Measurements from ENCODE around the gene SPATC1L.
A peak's percentile ranks its signal among the peaks of the same experiment; 100 is the strongest.

The SPATC1L gene

GRCh38 chr21:46154955-46155513 lies 29.2 kb downstream of the SPATC1L start:
- no peak for TF ChIP-seq CTCF (IDR thresholded peaks at IDR 0.05; ENCODE audit: low read depth, low read length)
- H3K4me3 ChIP-seq (ENCODE audit: low read depth, low read length): no peak overlapping the region

GRCh38 chr21:46154155-46154954 lies 29.9 kb downstream of the SPATC1L start:
- TF ChIP-seq CTCF (IDR thresholded peaks at IDR 0.05; ENCODE audit: low read depth, low read length): no peak
- H3K4me3 ChIP-seq (ENCODE audit: low read depth, low read length): no peak overlapping the region

DNA sequence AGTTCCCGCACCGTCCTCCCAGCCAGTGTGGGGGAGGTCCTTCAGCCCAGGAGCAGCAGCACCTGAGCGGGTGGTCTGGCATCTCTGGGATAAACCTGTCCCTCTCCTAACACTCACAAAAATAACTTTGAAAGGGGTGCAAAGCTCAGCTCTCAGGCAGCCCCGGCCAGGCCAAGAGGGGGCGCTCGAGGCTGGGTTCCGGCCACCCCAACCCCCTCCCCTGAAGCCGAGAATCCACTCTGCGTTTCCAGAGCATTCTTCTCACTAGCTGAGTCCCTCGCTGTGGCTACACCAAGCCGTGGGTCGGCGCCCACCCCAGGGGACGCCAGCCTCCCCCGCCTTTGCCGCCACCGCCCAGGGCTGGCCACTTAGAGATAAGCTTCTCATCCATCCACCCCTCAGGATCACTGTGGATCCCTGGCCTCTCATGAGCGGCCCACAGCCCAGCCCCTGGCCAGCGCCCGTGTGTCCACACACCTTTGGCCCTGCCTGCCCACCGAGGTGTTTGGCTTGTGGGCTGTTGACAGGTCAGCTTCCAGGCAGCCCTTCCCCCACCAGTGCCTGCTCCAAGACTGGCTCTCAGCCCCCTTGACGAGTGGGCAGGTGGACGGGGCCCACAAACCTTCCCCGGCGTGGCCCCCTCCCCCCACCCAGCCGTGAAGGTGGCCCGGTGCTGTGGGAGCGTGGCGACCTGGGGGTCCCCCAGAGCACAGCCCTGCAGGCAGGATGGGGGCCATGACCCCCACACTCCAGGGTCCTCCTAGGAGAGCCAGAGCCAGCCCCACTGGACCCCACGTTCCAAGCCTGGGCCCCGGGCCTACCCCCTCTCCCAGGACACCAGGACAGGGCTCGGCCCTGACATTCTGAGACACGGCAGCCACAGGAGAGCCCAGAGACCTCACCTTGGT lies 30.8 kb downstream of the SPATC1L start:
- peak; percentile 75 for TF ChIP-seq CTCF (IDR thresholded peaks at IDR 0.05; ENCODE audit: low read depth, low read length)
- no peak overlapping the region for H3K4me3 ChIP-seq (ENCODE audit: low read depth, low read length)

GRCh38 chr21:46152927-46153246 lies 31.4 kb downstream of the SPATC1L start:
- H3K4me3 ChIP-seq (ENCODE audit: low read depth, low read length): no peak overlapping the region
- TF ChIP-seq CTCF (IDR thresholded peaks at IDR 0.05; ENCODE audit: low read depth, low read length): no peak

DNA sequence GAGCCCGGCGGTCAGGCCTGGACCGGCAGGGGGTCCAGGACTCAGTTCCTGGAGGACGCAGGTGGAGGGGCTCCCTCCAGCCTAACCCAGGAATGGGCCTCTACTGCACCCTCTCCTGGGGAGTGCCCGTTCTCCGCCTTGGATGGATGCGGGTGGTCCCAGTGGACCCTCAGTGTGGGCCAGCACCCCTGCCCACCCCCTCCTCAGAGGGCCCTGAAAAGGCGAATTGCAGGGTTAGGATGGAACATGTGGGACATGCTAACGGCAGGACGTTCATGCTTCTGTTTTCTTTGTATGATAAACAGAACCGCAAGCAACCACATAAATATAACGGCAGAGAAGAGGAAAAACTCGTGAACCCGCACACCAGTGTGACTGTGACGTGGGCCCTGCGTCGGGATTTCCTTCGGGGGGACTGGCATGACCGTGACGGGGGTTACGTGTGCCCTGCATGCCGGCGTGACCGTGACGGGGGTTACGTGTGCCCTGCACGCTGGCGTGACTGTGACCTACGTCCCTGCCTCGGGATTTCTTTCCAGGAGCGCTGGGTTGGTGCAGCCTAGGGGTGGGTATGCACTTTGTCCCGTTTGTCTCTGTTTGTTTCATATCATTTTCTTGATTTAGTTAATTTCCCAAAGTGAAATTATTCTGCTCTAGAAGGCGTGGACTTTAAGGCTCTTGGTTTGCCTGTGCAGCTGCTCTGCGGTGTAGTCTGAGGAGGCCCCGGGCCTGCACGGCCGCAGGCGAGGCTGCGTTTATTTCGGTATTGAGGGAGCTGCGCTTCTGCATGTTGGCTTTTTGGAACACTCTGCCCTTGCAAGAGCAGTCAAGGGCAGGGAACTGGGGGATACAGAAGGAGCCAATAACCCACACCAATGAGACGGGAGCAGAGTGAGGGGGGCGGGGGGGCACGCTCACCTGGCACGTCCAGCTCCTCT lies 32.0 kb downstream of the SPATC1L start:
- TF ChIP-seq CTCF (IDR thresholded peaks at IDR 0.05; ENCODE audit: low read depth, low read length): no peak
- no peak overlapping the region for H3K4me3 ChIP-seq (ENCODE audit: low read depth, low read length)

DNA sequence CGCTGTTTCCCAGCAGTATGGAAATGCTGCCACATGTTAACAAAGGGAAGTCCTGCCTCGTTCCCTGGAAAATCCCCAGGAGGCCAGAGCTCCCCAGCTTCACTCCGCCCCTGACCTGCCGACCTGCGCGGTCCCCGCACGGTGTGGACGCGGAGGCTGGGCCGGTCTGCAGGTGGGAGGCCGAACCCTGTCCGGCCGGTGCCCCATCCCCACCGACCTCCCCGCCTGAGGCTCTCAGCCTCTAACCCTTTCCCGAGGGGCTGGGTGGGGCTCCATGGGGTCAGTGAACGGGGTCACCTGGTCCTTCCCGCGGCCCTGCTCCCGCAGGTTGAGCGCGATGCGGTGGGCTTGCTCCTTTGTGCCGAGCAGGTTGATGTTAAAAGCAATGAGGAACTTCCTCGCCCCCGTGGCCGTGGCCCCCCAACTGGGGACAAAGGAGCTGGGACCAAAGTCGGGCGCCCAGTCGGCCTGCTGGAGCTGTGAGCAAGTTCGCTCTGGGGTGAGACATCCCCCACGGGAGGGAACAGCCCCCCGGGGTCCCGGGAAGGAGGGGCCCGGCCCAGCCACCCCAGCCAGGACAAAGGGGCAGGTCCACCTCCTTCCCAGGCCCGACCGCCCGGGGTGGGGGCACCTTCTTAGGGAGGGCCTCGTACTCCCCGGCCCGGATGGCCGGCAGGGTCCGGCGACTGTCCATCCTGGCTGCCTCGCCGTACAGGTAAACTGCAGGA lies 32.8 kb downstream of the SPATC1L start:
- TF ChIP-seq CTCF (IDR thresholded peaks at IDR 0.05; ENCODE audit: low read depth, low read length): no peak
- no peak overlapping the region for H3K4me3 ChIP-seq (ENCODE audit: low read depth, low read length)
